GM20431 (cell line): ENCODE data around the gene ROBO2.

Experiments
- in situ Hi-C: fragments of 300-500 bp; cut with MseI, MboI; formaldehyde crosslinking; loops from one replicate; pipeline ENCODE4 v1.15.0; 2020; ENCODE audit warnings: low sequenced_read_pairs; ENCODE audit not compliant: unreplicated experiment

Gene ROBO2

DNA sequence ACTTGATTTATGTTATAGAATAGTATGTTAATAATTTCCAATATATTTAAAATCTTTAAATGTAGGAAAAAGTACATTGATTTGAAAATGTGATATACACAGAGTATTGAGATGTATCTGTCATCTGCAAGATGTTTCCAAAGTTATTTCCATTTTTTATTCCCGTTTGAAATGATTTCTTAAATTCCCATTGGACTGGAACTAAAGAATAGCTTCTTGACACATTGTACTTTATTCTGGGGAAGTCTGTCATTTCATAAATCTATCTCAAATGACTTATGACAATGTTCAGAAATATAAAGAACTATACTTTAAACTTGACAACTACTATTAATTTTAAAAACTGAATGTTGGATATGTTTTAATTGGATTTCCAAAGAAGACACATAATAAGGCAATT lies 489.6 kb downstream of the ROBO2 start:
- in situ Hi-C loops, result no loop called here

GRCh38 chr3:77530870-77531269 lies 491.0 kb downstream of the ROBO2 start:
- in situ Hi-C loops, result no loop called here

- in situ Hi-C loops, result no loop called here
Observed at GRCh38 chr3:77535116-77535515, 495.2 kb downstream of the ROBO2 start.

DNA sequence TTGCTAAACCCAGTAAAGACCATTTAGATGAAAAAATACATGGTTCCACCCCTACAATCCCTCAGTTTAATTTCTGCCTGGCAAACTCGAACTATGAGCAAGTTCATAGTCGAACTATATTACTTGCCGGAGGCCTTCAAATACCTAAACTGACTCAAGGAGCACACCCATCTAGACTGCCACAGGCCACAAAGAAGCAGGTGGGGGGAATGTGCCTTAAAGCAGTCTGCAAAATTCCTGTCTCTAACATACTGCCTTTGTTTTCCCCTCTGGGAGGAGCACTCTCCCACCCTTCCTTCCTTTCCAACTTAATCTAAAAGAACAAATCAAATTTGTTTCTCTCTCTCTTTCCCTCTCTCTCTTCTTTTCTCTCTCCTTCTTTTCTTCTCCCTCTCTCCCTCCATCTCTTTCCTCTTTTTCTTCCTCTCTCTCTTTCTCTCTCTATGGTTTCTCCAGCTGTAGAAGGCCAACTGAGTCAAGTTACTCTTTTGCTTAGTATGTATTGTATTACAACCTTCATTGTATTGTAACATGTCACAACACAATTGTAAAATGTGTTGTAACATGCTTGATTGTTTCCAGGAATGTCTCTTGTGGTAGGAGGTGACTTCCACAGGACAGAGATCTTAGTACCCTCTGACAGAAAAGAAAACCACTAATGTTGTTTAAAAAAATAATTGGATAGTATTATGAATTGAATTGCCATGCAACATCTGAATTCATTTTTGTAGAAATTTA lies 496.3 kb downstream of the ROBO2 start:
- in situ Hi-C loops, result no loop called here

GRCh38 chr3:77539014-77539413 lies 499.1 kb downstream of the ROBO2 start:
- in situ Hi-C loops, result no loop called here

DNA sequence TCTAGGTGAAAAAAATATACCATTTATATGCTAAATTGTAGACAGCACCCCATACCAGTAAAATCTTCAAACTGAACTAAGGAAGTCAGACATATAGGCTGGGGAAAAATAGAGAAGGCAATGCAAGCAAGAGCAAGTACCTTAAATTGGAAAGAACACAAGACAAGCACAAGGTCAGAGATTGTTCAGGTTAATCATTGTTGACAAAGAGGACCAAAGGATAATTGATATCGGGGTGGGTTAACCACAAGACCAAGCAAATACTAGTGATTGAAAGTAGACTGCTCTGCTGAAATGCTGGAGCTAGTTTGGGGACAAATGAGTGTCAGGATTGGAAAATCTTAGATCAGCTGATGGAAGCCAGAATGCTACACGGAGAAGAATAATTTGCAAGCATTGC lies 499.8 kb downstream of the ROBO2 start:
- in situ Hi-C loops, result no loop called here

- in situ Hi-C loops, result no loop called here
Observed at GRCh38 chr3:77541203-77541922, 501.5 kb downstream of the ROBO2 start.

DNA sequence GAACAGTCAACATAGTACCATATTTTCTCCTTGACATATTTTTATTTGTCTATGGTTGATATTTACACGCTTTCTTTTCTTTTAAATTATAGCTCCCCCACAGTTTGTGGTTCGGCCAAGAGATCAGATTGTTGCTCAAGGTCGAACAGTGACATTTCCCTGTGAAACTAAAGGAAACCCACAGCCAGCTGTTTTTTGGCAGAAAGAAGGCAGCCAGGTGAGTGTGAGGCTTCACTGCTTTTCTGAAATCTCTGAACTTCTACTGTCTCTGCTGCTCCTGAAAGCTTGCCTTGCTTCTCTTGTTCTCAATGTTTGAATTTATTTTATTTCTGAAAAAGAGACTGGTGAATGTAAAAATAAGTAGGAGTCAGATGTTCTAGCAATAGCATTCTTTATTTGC lies 506.3 kb downstream of the ROBO2 start:
- in situ Hi-C loops, result no loop called here

DNA sequence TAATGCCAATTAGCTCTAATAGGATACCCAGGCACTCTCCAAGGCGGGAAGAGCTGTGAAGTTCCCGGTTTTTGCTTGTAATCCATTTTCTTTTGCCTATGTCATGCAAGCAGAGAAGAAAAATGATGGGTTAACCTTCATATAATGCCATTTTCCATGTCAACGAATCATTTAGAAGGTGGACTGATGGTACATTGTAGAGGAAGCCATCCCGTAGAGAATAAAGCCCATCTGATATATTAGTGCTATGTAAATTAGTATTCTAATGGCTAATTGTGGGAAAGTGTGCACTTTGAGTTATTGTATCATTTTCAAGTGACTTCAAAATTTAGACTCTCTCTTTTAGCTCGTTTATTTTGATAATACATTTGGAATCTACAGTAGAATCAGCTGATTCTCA lies 509.1 kb downstream of the ROBO2 start:
- in situ Hi-C loops, result no loop called here

- in situ Hi-C loops, result no loop called here
Observed at GRCh38 chr3:77553240-77553639, 513.3 kb downstream of the ROBO2 start.

- in situ Hi-C loops, result no loop called here
Observed at GRCh38 chr3:77562089-77562488, 522.2 kb downstream of the ROBO2 start.

- in situ Hi-C loops, result no loop called here
Observed at GRCh38 chr3:77563012-77563411, 523.1 kb downstream of the ROBO2 start.

- in situ Hi-C loops, result no loop called here
Observed at GRCh38 chr3:77566055-77566454, 526.2 kb downstream of the ROBO2 start.

DNA sequence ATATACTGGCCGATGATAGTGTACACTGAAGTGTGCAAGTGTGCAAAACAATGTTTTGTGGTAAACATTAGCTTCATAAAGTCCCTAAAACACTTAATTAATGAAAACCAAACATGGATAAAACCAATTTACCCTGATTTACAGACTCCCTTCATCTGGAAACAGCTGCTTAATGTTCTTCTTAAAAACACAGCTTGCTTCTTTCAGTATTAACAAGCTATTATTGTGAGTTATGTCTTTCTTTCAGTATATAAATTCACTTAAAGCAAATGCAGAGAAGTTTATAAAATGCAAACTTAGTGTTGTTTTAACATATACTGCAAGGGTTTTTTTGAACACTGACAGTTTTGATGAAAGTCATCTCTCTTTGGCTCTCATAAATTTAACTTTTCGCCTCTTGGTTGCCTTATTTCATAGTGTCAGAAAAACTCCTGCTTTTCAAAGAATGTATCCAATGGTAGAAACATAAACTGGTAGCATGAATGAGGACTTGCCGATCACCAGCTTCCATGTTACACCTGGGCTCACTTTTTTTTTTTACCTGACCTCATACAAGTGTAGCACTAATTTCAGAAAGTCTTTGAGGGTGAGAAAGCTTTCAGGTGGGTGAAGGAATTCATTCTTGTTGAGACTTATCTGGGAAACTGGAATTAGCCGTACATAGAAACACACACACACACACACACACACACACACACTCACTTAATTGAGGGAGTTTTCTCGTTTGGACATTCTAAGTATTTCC lies 532.2 kb downstream of the ROBO2 start:
- in situ Hi-C loops, result no loop called here

DNA sequence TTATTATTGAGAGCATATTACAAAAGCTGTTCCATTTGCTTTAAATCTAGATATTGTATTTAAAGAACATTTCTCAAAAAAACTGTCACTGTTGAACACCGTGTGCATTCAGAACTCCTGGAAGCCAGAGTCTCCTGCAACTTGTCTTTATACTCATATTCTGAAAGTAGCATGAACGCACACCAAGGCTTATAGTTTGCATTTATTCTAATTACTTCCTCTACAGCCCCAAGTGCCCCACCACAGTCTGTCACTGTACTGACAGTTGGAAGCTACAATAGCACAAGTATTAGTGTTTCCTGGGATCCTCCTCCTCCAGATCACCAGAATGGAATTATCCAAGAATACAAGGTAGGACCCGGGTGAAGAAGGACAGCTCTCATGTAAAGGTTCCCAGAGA lies 537.4 kb downstream of the ROBO2 start:
- in situ Hi-C loops, result loop anchor here (25.0 kb wide), 1 partner anchor 90 kb away; no protein-coding TSS in a partner anchor

DNA sequence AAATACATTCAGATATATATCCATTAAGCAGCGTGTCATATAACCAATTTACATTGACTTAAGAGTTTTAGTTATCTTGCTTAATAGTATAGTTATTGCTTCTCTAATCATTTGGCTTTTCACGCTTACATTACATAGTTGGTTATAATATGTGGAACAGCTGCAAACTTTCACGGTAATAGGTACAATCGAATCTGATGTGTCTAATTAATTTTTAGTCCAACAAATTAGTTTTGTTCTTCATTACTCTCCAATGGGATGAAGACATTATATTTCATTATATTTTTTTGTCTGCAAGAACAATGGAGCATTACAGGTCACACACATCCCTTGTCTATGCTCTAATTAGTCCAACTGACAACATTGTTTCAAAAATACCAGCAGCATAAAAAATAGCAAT lies 546.3 kb downstream of the ROBO2 start:
- in situ Hi-C loops, result loop anchor here (25.0 kb wide), 1 partner anchor 99 kb away; no protein-coding TSS in a partner anchor

- in situ Hi-C loops, result loop anchor here (25.0 kb wide), 1 partner anchor 102 kb away; no protein-coding TSS in a partner anchor
Observed at GRCh38 chr3:77588863-77589262, 549.0 kb downstream of the ROBO2 start.

DNA sequence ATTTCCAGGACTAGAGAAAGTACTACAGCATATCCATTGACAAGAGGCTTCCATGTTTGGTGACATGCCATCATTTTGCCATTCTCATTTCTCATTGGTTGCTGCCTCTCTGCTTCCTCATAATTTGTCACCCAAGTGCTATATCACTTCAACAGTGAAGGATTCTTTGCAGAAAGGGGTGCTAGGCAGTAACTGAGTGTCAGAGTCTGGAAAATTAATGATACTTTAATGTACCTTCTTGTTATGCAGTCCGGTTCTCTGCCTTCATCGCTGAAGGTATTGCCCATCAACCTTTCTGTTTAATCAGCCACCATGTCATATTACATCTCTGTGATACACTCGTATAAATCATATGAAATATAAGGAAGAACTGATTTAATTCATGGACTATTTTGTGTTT lies 550.3 kb downstream of the ROBO2 start:
- in situ Hi-C loops, result loop anchor here (25.0 kb wide), 1 partner anchor 103 kb away; no protein-coding TSS in a partner anchor

DNA sequence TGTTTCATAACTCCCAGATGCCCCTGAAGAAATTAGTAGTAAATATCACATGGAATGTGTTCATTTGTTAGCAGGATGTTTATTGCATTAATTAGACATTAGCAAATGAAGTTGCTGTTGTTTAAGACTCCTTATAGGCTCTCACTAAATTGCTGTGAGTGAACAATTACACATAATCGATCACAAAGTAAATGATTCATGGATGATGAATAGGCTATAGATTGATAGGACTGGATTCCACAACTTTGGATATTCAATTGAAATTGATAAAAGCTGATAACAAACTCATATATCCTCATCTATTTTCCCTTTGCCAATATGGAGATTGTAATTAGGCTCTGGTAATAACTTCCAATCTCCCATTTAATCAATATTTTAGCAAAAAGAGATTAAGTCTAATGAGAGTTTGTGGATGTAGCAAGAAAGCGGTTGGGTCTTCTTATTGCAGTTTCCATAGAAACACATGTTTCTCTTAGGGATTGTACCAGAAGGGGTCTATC lies 555.5 kb downstream of the ROBO2 start:
- in situ Hi-C loops, result loop anchor here (25.0 kb wide), 1 partner anchor 108 kb away; no protein-coding TSS in a partner anchor

DNA sequence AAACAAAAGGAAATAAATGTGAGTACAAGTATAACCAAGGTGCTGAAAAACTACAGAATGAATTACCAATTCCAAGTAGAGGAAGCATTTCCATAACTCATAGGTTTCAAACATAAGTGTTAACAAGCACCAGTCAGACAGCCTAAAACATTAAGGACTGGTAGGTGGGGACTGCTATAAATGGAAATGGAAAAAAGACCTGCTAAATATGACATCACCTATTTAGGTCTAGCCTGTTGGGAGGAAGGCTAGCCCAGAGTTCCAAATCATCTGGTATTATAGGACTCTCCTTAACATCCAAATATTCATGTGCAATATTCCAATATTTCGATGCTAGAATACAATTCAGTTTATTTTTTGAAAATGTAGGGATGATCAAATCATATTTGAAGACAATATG lies 560.0 kb downstream of the ROBO2 start:
- in situ Hi-C loops, result loop anchor here (25.0 kb wide), 1 partner anchor 113 kb away; no protein-coding TSS in a partner anchor
